Endothelial cell of umbilical vein (primary cell): ENCODE data around the gene STIMATE. TPM values are rescaled to one million over a fixed set of nuclear protein-coding genes. Genes with fewer than 3 reads are reported as not detected.

Experiments used
- BruUV-seq: library from RNA; stranded (reverse); fragments of 400-500 nt; replicated peaks from 2 replicates; lab custom pipeline; 2021; lab: Mats Ljungman, UMichigan
- CTCF ChIA-PET: fragments of 300-600, 350-600 bp; sonication (Branson Sonifier 250); formaldehyde crosslinking; loops from one replicate; lab custom pipeline; 2021; ENCODE audit warnings: antibody characterized with exemption, inconsistent platforms; lab: Charles Lee
- POLR2A ChIA-PET: fragments of 300-600, 350-600 bp; sonication (Branson Sonifier 250); formaldehyde crosslinking; loops from one replicate; lab custom pipeline; 2021; ENCODE audit warnings: antibody characterized with exemption, inconsistent platforms; lab: Charles Lee
- DNase-seq: peaks from one replicate; pipeline ENCODE4 v3.0.0-alpha.2; 2011; ENCODE audit warnings: low read depth, low spot score
- FAIRE-seq: peaks from 2 replicates; lab custom pipeline; 2011; peaks lifted over from hg19 to GRCh38; lab: Jason Lieb, UNC
- H2AFZ ChIP-seq: 2 replicates; pipeline ENCODE4 v1.6.0; 2012; ENCODE audit warnings: low read depth, low read length, control low read depth, inconsistent platforms
- H3K27ac ChIP-seq: 2 replicates; pipeline ENCODE4 v1.5.1; 2011; ENCODE audit warnings: low read depth, mild to moderate bottlenecking, control low read depth, low read length, moderate library complexity; ENCODE audit not compliant: insufficient read depth
- H3K27me3 ChIP-seq, 2 experiments: 2 replicates each; pipeline versions ENCODE4 v1.6.0 to v1.6.1; 2011; ENCODE audit warnings: low read length in 2 of 2, mixed read lengths in 1 of 2; ENCODE audit not compliant: control insufficient read depth in 2 of 2, insufficient read depth in 2 of 2
- H3K36me3 ChIP-seq, 2 experiments: 2 replicates in 1 of 2; 3 replicates in 1 of 2; pipeline ENCODE4 v1.5.1; 2011; ENCODE audit warnings: low read length in 2 of 2, mild to moderate bottlenecking in 1 of 2, moderate library complexity in 1 of 2; ENCODE audit not compliant: control insufficient read depth in 2 of 2, insufficient read depth in 2 of 2; ENCODE audit errors: extremely low read depth in 1 of 2
- H3K4me1 ChIP-seq: 3 replicates; pipeline ENCODE4 v1.5.1; 2011; ENCODE audit warnings: mild to moderate bottlenecking, low read length; ENCODE audit not compliant: control insufficient read depth, insufficient read depth; ENCODE audit errors: extremely low read depth
- H3K4me2 ChIP-seq: 2 replicates; pipeline ENCODE4 v1.6.1; 2011; ENCODE audit warnings: low read length, control low read depth, mixed read lengths; ENCODE audit not compliant: insufficient read depth
- H3K4me3 ChIP-seq, 3 experiments: fragments of 200-600 bp in 1 of 3; sonication (generic), shearing (Covaris generic) in 1 of 3; replicated peaks in 1 of 3; 2 replicates each; pipeline ENCODE4 v1.5.1; 2011 to 2016; ENCODE audit warnings: control low read depth in 3 of 3, low read length in 3 of 3, mild to moderate bottlenecking in 2 of 3, inconsistent platforms in 1 of 3, low read depth in 1 of 3, moderate library complexity in 1 of 3; ENCODE audit not compliant: insufficient read depth in 1 of 3
- H3K79me2 ChIP-seq: 2 replicates; pipeline ENCODE4 v1.6.0; 2012; ENCODE audit warnings: low read length, inconsistent platforms; ENCODE audit not compliant: control insufficient read depth, insufficient read depth
- H3K9ac ChIP-seq: replicated peaks from 2 replicates; pipeline ENCODE3; 2011; ENCODE audit warnings: low read length, control low read depth; ENCODE audit not compliant: insufficient read depth; ENCODE audit errors: extremely low read depth
- H3K9me1 ChIP-seq: replicated peaks from 3 replicates; pipeline ENCODE4 v1.6.0; 2011; ENCODE audit warnings: mild to moderate bottlenecking, low read length; ENCODE audit not compliant: control insufficient read depth, insufficient read depth; ENCODE audit errors: extremely low read depth
- H3K9me3 ChIP-seq: replicated peaks from 2 replicates; pipeline ENCODE4 v1.5.1; 2012; ENCODE audit warnings: low read length, inconsistent platforms; ENCODE audit not compliant: control insufficient read depth, insufficient read depth
- H4K20me1 ChIP-seq: replicated peaks from 2 replicates; pipeline ENCODE3; 2011; ENCODE audit warnings: mild to moderate bottlenecking, low read length; ENCODE audit not compliant: control insufficient read depth, insufficient read depth; ENCODE audit errors: extremely low read depth
- EZH2 ChIP-seq: IDR thresholded peaks from 2 replicates; pipeline ENCODE4 v1.6.1; 2012; ENCODE audit warnings: borderline replicate concordance, low read depth, mild to moderate bottlenecking, moderate library complexity, low read length, inconsistent platforms; ENCODE audit not compliant: severe bottlenecking
- FOS ChIP-seq: IDR thresholded peaks from 2 replicates; pipeline ENCODE4 v1.6.1; 2011; ENCODE audit warnings: mild to moderate bottlenecking, low read length, moderate library complexity, borderline replicate concordance; ENCODE audit not compliant: insufficient read depth
- GATA2 ChIP-seq: IDR thresholded peaks from 2 replicates; pipeline ENCODE4 v1.7.0; 2011; ENCODE audit warnings: low read depth, mild to moderate bottlenecking, moderate library complexity, mixed read lengths, low read length; ENCODE audit not compliant: insufficient read length, insufficient read depth
- JUN ChIP-seq: IDR thresholded peaks from 2 replicates; pipeline ENCODE4 v1.6.1; 2011; ENCODE audit warnings: borderline replicate concordance, low read depth; ENCODE audit not compliant: insufficient read length, insufficient read depth
- POLR2A ChIP-seq: IDR thresholded peaks from 2 replicates; pipeline ENCODE4 v1.6.1; 2012; ENCODE audit warnings: low read depth, mild to moderate bottlenecking, control low read depth, low read length
- POLR2AphosphoS5 ChIP-seq: IDR thresholded peaks from 2 replicates; pipeline ENCODE4 v1.6.1; 2012; ENCODE audit warnings: low read depth, mild to moderate bottlenecking, control low read depth, low read length, moderate library complexity; ENCODE audit not compliant: insufficient read depth
- dilution Hi-C: fragments of 300-500 bp; cut with MboI; formaldehyde crosslinking; loops from one replicate; pipeline ENCODE4 v1.15.0; 2019; ENCODE audit warnings: low sequenced_read_pairs; ENCODE audit not compliant: extremely low pct_ligation_motif_present
- intact Hi-C: fragments of 100-400 bp; cut with micrococcal nuclease; formaldehyde crosslinking; loops from one replicate; pipeline ENCODE4 v1.10.0; 2022
- polyA plus RNA-seq, 4 experiments: library from polyadenylated mRNA; depleted of rRNA in 3 of 4; stranded (reverse) in 3 of 4; unstranded in 1 of 4; fragments of >200 nt; gene quantifications; 2 replicates each; pipeline versions ENCODE4 v1.2.1 to v1.2.3, GENCODE V29; 2011 to 2012; ENCODE audit warnings: missing spikeins in 1 of 4
- total RNA-seq: library from RNA; stranded (reverse); gene quantifications from 2 replicates; pipeline ENCODE4 v1.2.3, GENCODE V29; 2021
- TF ChIP-seq, protein P1 (sequence below): IDR thresholded peaks from 2 replicates; pipeline ENCODE4 v1.6.1; 2011; ENCODE audit not compliant: insufficient read depth, insufficient read length
- TF ChIP-seq, protein P2 (sequence below), 2 donors: IDR thresholded peaks; 1 replicate in 1 of 2; 2 replicates in 1 of 2; pipeline ENCODE4 v1.5.1; 2011; ENCODE audit warnings: low read length in 2 of 2, mild to moderate bottlenecking in 2 of 2, moderate library complexity in 2 of 2, control low read depth in 1 of 2, inconsistent platforms in 1 of 2, low read depth in 1 of 2; ENCODE audit not compliant: insufficient read depth in 1 of 2; ENCODE audit errors: extremely low read depth in 1 of 2

STIMATE gene
- total and polyA plus RNA-seq, 2 donors (not counting 3 experiments of a cell fraction or from before 2014, with no cell fraction given): 18.2 to 24.0 TPM

DNA sequence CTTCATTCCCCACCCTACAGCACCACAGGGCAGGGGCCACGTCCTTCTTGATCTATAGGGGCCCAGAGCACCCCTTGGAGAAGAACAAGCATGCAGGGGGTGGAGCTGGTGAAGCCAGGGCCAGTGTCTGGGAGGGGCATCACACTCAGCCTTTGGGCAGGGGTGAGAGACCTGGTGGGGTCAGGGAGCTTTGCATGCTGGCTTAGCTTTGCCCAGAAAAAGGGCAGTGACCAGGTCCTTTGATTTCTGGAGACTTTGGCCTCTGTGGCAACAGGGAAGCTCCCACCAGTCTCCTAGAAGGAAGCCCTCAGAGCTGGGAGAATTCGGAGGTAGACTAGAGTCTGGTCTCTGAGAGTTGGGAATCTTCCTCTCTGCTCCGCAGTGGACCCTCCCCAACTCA is 67.9 kb downstream of the STIMATE start:
- H3K79me2 ChIP-seq: no peaks in the 10 kb centered on the region
- ChIA-PET CTCF (interaction anchor here (0.7 to 1.8 kb wide), 3 partner anchors 8 to 31 kb away, joined by 3 to 4 read pairs (median 3); no protein-coding TSS in a partner anchor), POLR2A (no interaction called here)
- H3K9me3 ChIP-seq: no peaks in the 10 kb centered on the region
- TF ChIP-seq POLR2A (no peak), POLR2AphosphoS5 (no peak), GATA2 (no peak), EZH2 (no peak), FOS (no peak), JUN (no peak)
- TF ChIP-seq, protein P1, sequence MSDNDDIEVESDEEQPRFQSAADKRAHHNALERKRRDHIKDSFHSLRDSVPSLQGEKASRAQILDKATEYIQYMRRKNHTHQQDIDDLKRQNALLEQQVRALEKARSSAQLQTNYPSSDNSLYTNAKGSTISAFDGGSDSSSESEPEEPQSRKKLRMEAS: no peak
- TF ChIP-seq, protein P2, sequence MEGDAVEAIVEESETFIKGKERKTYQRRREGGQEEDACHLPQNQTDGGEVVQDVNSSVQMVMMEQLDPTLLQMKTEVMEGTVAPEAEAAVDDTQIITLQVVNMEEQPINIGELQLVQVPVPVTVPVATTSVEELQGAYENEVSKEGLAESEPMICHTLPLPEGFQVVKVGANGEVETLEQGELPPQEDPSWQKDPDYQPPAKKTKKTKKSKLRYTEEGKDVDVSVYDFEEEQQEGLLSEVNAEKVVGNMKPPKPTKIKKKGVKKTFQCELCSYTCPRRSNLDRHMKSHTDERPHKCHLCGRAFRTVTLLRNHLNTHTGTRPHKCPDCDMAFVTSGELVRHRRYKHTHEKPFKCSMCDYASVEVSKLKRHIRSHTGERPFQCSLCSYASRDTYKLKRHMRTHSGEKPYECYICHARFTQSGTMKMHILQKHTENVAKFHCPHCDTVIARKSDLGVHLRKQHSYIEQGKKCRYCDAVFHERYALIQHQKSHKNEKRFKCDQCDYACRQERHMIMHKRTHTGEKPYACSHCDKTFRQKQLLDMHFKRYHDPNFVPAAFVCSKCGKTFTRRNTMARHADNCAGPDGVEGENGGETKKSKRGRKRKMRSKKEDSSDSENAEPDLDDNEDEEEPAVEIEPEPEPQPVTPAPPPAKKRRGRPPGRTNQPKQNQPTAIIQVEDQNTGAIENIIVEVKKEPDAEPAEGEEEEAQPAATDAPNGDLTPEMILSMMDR (IDR thresholded peaks at IDR 0.05; ENCODE audit: extremely low read depth in 1 of 2, insufficient read depth in 1 of 2, low read depth in 1 of 2, low read length in 2 of 2): no peak
- BruUV-seq: no TSS peak
- intact Hi-C loops: no loop called here
- dilution Hi-C loops: no loop called here
- no peak overlapping the region for H2AFZ ChIP-seq
- no peak overlapping the region for H3K4me3 ChIP-seq
- no peak overlapping the region for H3K27ac ChIP-seq
- no peak overlapping the region for H3K4me2 ChIP-seq
- no peaks in the 10 kb centered on the region for H3K27me3 ChIP-seq
- no peaks in the 10 kb centered on the region for H3K36me3 ChIP-seq
- DNase-seq (no peak), FAIRE-seq (no peak)
- H3K4me1 ChIP-seq: peaks cover 6% of the 10 kb centered on the region
- H4K20me1 ChIP-seq: no peaks in the 10 kb centered on the region
- no peaks in the 10 kb centered on the region for H3K9me1 ChIP-seq
- H3K9ac ChIP-seq: no peak overlapping the region
